ENCODE measurements around the gene PPIG.
"Not testable (repeated sequence)": the region's sequence is repeated elsewhere in the genome, so short reads cannot be mapped to it uniquely, and the experiment has no call there.

Gene PPIG

GRCh38 chr2:169596546-169596945 is 12.4 kb downstream of the PPIG start:
- DNase-seq = not testable (repeated sequence)

GRCh38 chr2:169598982-169599381 is 14.8 kb downstream of the PPIG start:
- DNase-seq = no peak

- no peak for DNase-seq
Measured at GRCh38 chr2:169599568-169599967, 15.4 kb downstream of the PPIG start.

GRCh38 chr2:169609264-169609663 is 25.1 kb downstream of the PPIG start:
- DNase-seq = no peak

- DNase-seq = no peak
Measured at GRCh38 chr2:169613876-169614275, 29.7 kb downstream of the PPIG start.

- not testable (repeated sequence) for DNase-seq
Measured at GRCh38 chr2:169615982-169616381, 31.8 kb downstream of the PPIG start.

GRCh38 chr2:169619946-169620345 is 35.8 kb downstream of the PPIG start:
- no peak for DNase-seq

GRCh38 chr2:169620509-169620908 is 36.4 kb downstream of the PPIG start:
- DNase-seq = no peak

GRCh38 chr2:169623235-169623634 is 39.1 kb downstream of the PPIG start:
- no peak for DNase-seq

- no peak for DNase-seq
Measured at GRCh38 chr2:169625781-169626180, 41.6 kb downstream of the PPIG start.

GRCh38 chr2:169636440-169637097 is 52.4 kb downstream of the PPIG start:
- no peak for DNase-seq

GRCh38 chr2:169637620-169638019 is 53.5 kb downstream of the PPIG start:
- DNase-seq = no peak

GRCh38 chr2:169640104-169640503 is 56.0 kb downstream of the PPIG start:
- no peak for DNase-seq

- no peak for DNase-seq
Measured at GRCh38 chr2:169641464-169641863, 57.3 kb downstream of the PPIG start.

GRCh38 chr2:169644173-169644572 is 60.0 kb downstream of the PPIG start:
- no peak for DNase-seq

- DNase-seq = no peak
Measured at GRCh38 chr2:169647496-169647895, 63.3 kb downstream of the PPIG start.

- no peak for DNase-seq
Measured at GRCh38 chr2:169649278-169649677, 65.1 kb downstream of the PPIG start.

GRCh38 chr2:169653636-169654035 is 69.5 kb downstream of the PPIG start:
- no peak for DNase-seq

GRCh38 chr2:169656164-169656563 is 72.0 kb downstream of the PPIG start:
- DNase-seq = no peak

- no peak for DNase-seq
Measured at GRCh38 chr2:169658877-169659276, 74.7 kb downstream of the PPIG start.

- DNase-seq = no peak
Measured at GRCh38 chr2:169659320-169659719, 75.2 kb downstream of the PPIG start.

GRCh38 chr2:169661265-169661664 is 77.1 kb downstream of the PPIG start:
- DNase-seq = no peak

GRCh38 chr2:169662744-169663143 is 78.6 kb downstream of the PPIG start:
- no peak for DNase-seq

- DNase-seq = no peak
Measured at GRCh38 chr2:169663247-169663646, 79.1 kb downstream of the PPIG start.

GRCh38 chr2:169664600-169664977 is 80.4 kb downstream of the PPIG start:
- DNase-seq = no peak

Measured in NCI-H1930 (cell line).